Stimulated activated naive CD8-positive, alpha-beta T cell treated with anti-CD3 and anti-CD28 coated beads, Interleukin-15, amount 100 ng/mL, for 72 hours (primary cell): ENCODE data around the gene IQGAP3.
A peak's percentile ranks its signal among the peaks of the same experiment; 100 is the strongest.
"Not testable (repeated sequence)": the region's sequence is repeated elsewhere in the genome, so short reads cannot be mapped to it uniquely, and the experiment has no call there.

Experiments used
- ATAC-seq: fragments of 150-1000 bp; cut with Tn5 transposase; 2 replicates; pipeline ENCODE4 v1.10.0; 2021; ENCODE audit warnings: mild to moderate bottlenecking, moderate library complexity
- DNase-seq, 2 donors: peaks; one replicate each; pipeline ENCODE4 v3.0.0; 2021 to 2022
- H3K27ac Mint-ChIP-seq, 2 donors: one replicate each; pipeline ENCODE4 v1.8.0; 2022; ENCODE audit warnings: mild to moderate bottlenecking in 2 of 2, mixed read lengths in 2 of 2, moderate library complexity in 2 of 2
- H3K27me3 Mint-ChIP-seq: one replicate; pipeline ENCODE4 v1.8.0; 2022; ENCODE audit warnings: mixed read lengths
- H3K4me1 Mint-ChIP-seq: one replicate; pipeline ENCODE4 v1.8.0; 2022; ENCODE audit warnings: mild to moderate bottlenecking, mixed read lengths
- H3K4me3 Mint-ChIP-seq, 2 donors: one replicate each; pipeline ENCODE4 v1.8.0; 2022; ENCODE audit warnings: mild to moderate bottlenecking in 2 of 2, mixed read lengths in 2 of 2, moderate library complexity in 1 of 2
- H3K9me3 Mint-ChIP-seq, 2 donors: one replicate each; pipeline ENCODE4 v1.8.0; 2022; ENCODE audit warnings: mixed read lengths in 2 of 2

IQGAP3 gene

GRCh38 chr1:156600733-156601121, 28.4 kb upstream of the IQGAP3 start:
- H3K27ac Mint-ChIP-seq = peak overlapping the region; percentile 97 to 100
- peak overlapping the region; percentile 89 to 100 for H3K4me3 Mint-ChIP-seq
- peaks cover 45% of the 10 kb centered on the region for H3K4me1 Mint-ChIP-seq
- ATAC-seq (peak; percentile 21), DNase-seq (no peak)
- H3K27me3 Mint-ChIP-seq = no peaks in the 10 kb centered on the region
- H3K9me3 Mint-ChIP-seq = no peaks in the 10 kb centered on the region

DNA sequence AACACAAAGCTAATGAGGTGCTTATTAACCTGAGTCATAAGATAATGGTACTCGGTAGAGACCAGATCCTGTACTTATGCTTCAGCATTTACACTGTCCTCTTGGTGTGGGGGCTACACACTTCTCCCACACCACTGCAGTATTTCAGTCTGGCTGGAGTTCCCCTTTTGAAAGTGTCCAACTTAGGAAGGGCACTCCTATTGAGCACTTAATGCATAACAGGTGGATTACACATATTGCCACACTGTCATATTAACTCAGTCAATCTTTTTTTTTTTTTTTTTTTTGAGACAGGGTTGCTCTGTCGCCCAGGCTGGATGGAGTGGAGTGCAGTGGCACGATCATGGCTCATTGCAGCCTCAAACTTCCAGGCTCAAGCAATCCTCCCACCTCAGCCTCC, 27.4 kb upstream of the IQGAP3 start:
- H3K4me3 Mint-ChIP-seq = peak overlapping the region; percentile 89 to 100
- ATAC-seq (peak; percentile 88), DNase-seq (no peak)
- peak overlapping the region in 1 of 2 donors; percentile 1 for H3K27ac Mint-ChIP-seq
- no peaks in the 10 kb centered on the region for H3K9me3 Mint-ChIP-seq
- H3K4me1 Mint-ChIP-seq = peaks cover 45% of the 10 kb centered on the region
- H3K27me3 Mint-ChIP-seq = no peaks in the 10 kb centered on the region

DNA sequence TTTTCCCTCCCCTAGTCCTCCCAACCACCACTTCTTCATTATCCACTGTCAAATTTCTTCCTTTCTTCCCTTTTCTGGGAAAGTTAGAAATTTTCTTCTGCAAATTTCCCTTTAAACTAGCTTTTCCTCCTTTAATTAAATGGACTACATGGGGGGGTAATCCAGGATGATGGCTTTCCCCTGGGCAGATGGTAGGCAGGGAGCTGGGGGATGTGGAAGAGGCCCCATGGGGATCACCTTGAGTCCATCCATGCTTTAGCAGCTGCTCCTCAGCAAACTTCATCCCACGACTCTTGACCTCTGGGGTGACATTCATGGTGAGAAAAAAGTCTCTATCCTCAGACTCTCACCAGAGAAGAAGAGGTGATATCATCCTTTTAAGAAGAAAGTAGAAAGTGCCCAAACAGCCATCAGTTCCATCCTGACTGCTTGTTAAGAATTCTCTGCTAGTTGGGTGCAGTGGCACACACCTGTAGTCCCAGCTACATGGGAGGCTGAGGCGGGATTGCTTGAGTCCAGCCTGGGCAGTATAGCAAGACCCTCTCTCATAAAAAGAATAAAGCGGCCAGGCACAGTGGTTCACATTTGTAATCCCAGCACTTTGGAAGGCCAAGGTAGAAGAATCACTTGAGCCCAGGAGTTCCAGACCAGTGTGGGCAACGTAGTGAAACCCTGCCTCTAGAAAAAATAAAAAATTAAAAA, 26.5 kb upstream of the IQGAP3 start:
- H3K4me1 Mint-ChIP-seq = peaks cover 45% of the 10 kb centered on the region
- H3K9me3 Mint-ChIP-seq = no peaks in the 10 kb centered on the region
- no peak for ATAC-seq
- peak overlapping the region in 1 of 2 donors; percentile 14 for H3K4me3 Mint-ChIP-seq
- DNase-seq = no peak
- H3K27me3 Mint-ChIP-seq = no peaks in the 10 kb centered on the region
- peak overlapping the region; percentile 3 to 59 for H3K27ac Mint-ChIP-seq

DNA sequence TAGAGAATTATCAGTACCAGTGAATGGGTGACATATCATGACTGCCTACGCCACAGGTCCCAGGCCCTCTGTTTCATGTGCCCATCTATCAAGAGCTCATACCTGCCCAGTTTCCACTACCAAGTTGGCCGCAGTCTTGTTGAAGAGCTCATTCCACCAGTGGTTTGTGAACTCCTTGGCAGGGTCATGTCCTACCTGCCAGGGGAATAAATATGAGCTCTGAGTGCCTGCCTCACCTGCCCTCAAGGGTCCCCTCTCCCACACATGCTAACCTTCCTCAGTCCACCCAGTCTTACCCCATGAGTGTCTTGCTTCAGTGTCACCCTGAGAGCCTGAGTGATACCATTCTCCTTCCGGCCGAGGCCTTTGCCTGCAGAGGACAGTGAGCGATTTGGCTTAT, 25.8 kb upstream of the IQGAP3 start:
- DNase-seq (no peak), ATAC-seq (no peak)
- H3K4me3 Mint-ChIP-seq = peak overlapping the region in 1 of 2 donors; percentile 6
- no peaks in the 10 kb centered on the region for H3K27me3 Mint-ChIP-seq
- peaks cover 46% of the 10 kb centered on the region for H3K4me1 Mint-ChIP-seq
- H3K9me3 Mint-ChIP-seq = no peaks in the 10 kb centered on the region
- H3K27ac Mint-ChIP-seq = peak overlapping the region; percentile 5 to 16

- Mint-ChIP-seq H3K27me3 (no peaks in the 10 kb centered on the region), H3K9me3 (no peaks in the 10 kb centered on the region), H3K27ac (no peak overlapping the region), H3K4me1 (peaks cover 38% of the 10 kb centered on the region), H3K4me3 (no peak overlapping the region)
- ATAC-seq (no peak), DNase-seq (no peak)
These were observed 24.1 kb upstream of the IQGAP3 start for GRCh38 chr1:156596426-156596825.

DNA sequence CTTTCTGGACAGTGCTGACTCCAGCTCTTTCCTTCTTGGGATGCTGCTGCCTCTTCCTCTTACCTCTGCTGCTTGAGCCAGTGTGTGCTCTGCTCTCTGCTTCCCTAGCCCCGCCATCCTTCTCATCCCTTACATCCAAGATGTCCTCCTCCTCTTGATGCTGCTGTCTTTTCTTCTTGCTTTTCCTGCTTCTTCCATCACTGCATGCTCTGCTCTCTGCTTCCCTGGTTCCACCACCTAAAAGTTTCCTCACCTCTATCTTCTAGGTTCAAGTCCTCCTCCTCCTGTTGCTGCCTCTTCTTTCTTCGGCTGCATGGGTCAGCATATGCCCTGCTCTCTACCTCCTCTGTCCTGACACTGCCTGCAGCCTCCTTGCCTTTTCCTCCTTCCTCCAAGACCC, 22.7 kb upstream of the IQGAP3 start:
- H3K4me1 Mint-ChIP-seq = peaks cover 35% of the 10 kb centered on the region
- no peaks in the 10 kb centered on the region for H3K9me3 Mint-ChIP-seq
- H3K4me3 Mint-ChIP-seq = no peak overlapping the region
- DNase-seq (no peak), ATAC-seq (no peak)
- H3K27ac Mint-ChIP-seq = peak overlapping the region in 1 of 2 donors; percentile 4
- H3K27me3 Mint-ChIP-seq = no peaks in the 10 kb centered on the region

GRCh38 chr1:156594190-156594589, 21.8 kb upstream of the IQGAP3 start:
- Mint-ChIP-seq H3K4me3 (no peak overlapping the region), H3K9me3 (no peaks in the 10 kb centered on the region), H3K27me3 (no peaks in the 10 kb centered on the region), H3K27ac (no peak overlapping the region), H3K4me1 (peaks cover 29% of the 10 kb centered on the region)
- ATAC-seq (no peak), DNase-seq (no peak)

GRCh38 chr1:156593661-156593989, 21.3 kb upstream of the IQGAP3 start:
- ATAC-seq = no peak
- Mint-ChIP-seq H3K4me3 (no peak overlapping the region), H3K27me3 (no peaks in the 10 kb centered on the region), H3K9me3 (no peaks in the 10 kb centered on the region), H3K4me1 (peaks cover 25% of the 10 kb centered on the region), H3K27ac (no peak overlapping the region)
- DNase-seq = no peak

DNA sequence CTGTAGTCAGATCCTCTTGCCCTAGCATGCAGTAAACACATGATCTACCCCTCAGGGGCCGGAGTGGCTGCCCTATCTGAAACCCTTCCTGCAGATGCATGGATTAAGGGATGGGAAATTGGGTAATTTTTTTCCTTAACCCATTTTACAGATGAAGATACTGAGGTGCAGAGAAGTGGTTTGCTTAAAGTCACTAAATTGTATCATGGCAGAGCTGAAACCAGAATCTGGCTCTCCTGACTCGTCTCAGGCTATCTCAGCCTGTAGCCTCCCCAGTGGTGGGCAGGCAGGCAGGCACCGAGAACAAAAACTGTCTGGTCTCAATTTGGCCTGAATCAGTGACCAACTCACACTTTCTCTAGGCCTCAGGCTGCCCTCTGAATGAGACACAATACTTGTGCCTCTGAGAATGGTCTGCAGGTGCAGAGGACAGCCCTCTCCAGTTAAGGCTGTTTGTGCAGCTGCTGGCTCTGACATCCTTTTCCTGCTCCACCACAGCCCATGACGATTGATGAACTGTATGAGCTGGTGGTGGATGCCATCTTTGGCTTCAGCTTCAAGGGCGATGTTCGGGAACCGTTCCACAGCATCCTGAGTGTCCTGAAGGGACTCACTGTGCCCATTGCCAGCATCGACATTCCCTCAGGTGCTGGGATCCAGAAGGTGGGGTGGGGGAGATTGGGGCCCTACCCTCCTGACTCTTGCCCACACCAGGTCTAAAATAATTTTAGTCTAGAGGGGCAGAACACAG, 20.7 kb upstream of the IQGAP3 start:
- ATAC-seq (no peak), DNase-seq (no peak)
- no peaks in the 10 kb centered on the region for H3K9me3 Mint-ChIP-seq
- H3K4me3 Mint-ChIP-seq = peak overlapping the region; percentile 70 to 82
- no peaks in the 10 kb centered on the region for H3K27me3 Mint-ChIP-seq
- H3K27ac Mint-ChIP-seq = peak overlapping the region in 1 of 2 donors; percentile 73
- peaks cover 19% of the 10 kb centered on the region for H3K4me1 Mint-ChIP-seq

DNA sequence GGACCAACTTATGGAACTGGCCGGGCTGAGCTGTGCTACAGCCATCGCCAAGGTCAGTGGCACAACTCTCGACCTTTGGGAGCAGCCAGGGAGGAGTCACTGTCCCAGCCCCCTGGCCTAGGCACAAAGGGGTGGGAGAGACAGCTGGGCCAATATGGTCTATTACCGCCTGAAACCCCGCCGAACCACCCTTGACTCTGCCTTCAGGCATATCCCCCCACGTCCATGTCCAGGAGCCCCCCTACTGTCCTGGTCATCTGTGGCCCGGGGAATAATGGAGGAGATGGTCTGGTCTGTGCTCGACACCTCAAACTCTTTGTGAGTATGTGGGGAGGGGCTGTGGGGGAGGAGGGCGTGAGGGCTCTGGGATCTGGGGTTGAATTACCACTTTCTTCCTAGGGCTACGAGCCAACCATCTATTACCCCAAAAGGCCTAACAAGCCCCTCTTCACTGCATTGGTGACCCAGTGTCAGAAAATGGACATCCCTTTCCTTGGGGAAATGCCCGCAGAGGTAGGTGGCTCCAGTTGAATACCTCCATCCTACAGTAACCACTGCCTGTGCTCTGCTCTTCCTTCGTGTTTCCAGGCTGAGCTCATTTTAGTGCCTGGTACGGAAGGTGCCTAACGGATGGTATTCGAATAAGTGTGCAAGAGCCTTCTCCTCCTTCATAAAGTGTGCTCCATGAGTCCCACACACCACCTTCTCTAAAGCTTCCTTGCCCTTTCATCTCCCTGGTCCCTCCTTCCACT, 20.0 kb upstream of the IQGAP3 start:
- no peak for ATAC-seq
- H3K4me1 Mint-ChIP-seq = peaks cover 19% of the 10 kb centered on the region
- no peaks in the 10 kb centered on the region for H3K27me3 Mint-ChIP-seq
- peak overlapping the region in 1 of 2 donors; percentile 83 for H3K27ac Mint-ChIP-seq
- H3K4me3 Mint-ChIP-seq = peak overlapping the region; percentile 70 to 82
- no peak for DNase-seq
- H3K9me3 Mint-ChIP-seq = no peaks in the 10 kb centered on the region

- ATAC-seq (peak; percentile 92), DNase-seq (peak; percentile 62)
- Mint-ChIP-seq H3K4me1 (peaks cover 19% of the 10 kb centered on the region), H3K27ac (peak within 1 kb of the TSS; percentile 56 to 86), H3K9me3 (no peaks in the 10 kb centered on the region), H3K4me3 (peak within 1 kb of the TSS; percentile 82), H3K27me3 (no peaks in the 10 kb centered on the region)
These were observed 19.2 kb upstream of the IQGAP3 start, which contains the start of gene NAXE for GRCh38 chr1:156591432-156592157. NAXE (plus strand) TSS chr1:156591776; CDS start chr1:156591805, 29 bp downstream.

GRCh38 chr1:156591181-156591431, 18.7 kb upstream of the IQGAP3 start:
- ATAC-seq = peak; percentile 46
- peak overlapping the region in 1 of 2 donors; percentile 86 for H3K27ac Mint-ChIP-seq

GRCh38 chr1:156590326-156591180, 18.2 kb upstream of the IQGAP3 start:
- Mint-ChIP-seq H3K9me3 (no peaks in the 10 kb centered on the region), H3K4me3 (peak overlapping the region in 1 of 2 donors; percentile 82), H3K4me1 (peaks cover 20% of the 10 kb centered on the region), H3K27me3 (no peaks in the 10 kb centered on the region), H3K27ac (no peak overlapping the region)
- DNase-seq = no peak
- ATAC-seq = no peak

More at GRCh38 chr1:156591181-156591431, 18.7 kb upstream of the IQGAP3 start:
- Mint-ChIP-seq H3K4me3 (peak overlapping the region; percentile 82), H3K4me1 (peaks cover 19% of the 10 kb centered on the region), H3K9me3 (no peaks in the 10 kb centered on the region), H3K27me3 (no peaks in the 10 kb centered on the region)
- no peak for DNase-seq

DNA sequence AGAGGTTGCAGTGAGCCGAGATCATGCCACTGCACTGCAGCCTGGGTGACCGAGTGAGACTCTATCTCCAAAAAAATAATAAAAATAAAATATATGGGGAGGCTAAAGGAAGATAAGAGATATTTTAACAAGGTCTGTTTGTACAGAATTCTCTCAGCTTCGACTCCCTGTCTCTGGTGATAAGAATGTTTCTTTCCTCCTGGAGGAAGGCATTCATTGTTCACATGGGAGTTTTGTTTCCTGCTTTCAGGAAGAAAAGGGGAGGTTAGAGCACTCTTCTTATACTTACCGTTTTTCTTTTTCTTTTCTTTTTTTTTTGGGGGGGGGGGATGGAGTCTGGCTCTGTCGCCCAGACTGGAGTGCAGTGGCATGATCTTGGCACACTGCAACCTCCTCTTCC, 17.2 kb upstream of the IQGAP3 start:
- H3K27me3 Mint-ChIP-seq = no peaks in the 10 kb centered on the region
- H3K4me3 Mint-ChIP-seq = no peak overlapping the region
- H3K27ac Mint-ChIP-seq = peak overlapping the region in 1 of 2 donors; percentile 63
- no peaks in the 10 kb centered on the region for H3K9me3 Mint-ChIP-seq
- DNase-seq (no peak), ATAC-seq (no peak)
- H3K4me1 Mint-ChIP-seq = peaks cover 30% of the 10 kb centered on the region

DNA sequence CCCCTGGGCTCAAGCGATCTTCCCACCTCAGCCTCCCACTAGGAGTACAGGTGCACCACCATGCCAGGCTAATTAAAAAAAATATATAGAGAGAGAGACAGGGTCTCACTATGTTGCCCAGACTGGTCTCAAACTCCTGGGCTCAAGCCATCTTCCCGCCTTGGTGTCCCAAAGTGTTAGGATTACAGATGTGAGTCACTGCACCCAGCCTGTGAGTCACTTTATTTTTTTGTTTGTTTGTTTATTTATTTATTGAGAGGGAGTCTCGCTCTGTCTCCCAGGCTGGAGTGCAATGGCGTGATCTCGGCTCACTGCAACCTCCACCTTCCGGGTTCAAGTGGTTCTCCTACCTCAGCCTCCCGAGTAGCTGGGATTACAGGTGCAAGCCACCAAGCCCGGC, 15.6 kb upstream of the IQGAP3 start:
- H3K4me1 Mint-ChIP-seq = peaks cover 42% of the 10 kb centered on the region
- not testable (repeated sequence) for H3K27me3 Mint-ChIP-seq, H3K9me3 Mint-ChIP-seq, H3K4me3 Mint-ChIP-seq, DNase-seq, H3K27ac Mint-ChIP-seq, ATAC-seq
